Fibroblast of villous mesenchyme (primary cell): Measurements from ENCODE around the gene NEMF. TPM values are rescaled to one million over a fixed set of nuclear protein-coding genes. Genes with fewer than 3 reads are reported as not detected.
"Not testable (repeated sequence)": the region's sequence is repeated elsewhere in the genome, so short reads cannot be mapped to it uniquely, and the experiment has no call there.

Experiments used
- DNase-seq: peaks from one replicate; pipeline ENCODE4 v3.0.0-alpha.2; 2010; ENCODE audit warnings: low read depth
- H3K4me3 ChIP-seq: 2 replicates; pipeline ENCODE4 v1.5.1; 2011; ENCODE audit warnings: low read depth, mild to moderate bottlenecking, low read length
- total RNA-seq: library from RNA; depleted of rRNA; stranded (reverse); fragments of >200 nt; gene quantifications from 2 replicates; pipeline ENCODE4 v1.2.3, GENCODE V29; 2012
- TF ChIP-seq, protein P1 (sequence below): IDR thresholded peaks from 2 replicates; pipeline ENCODE4 v1.5.1; 2012; ENCODE audit warnings: low read depth, mild to moderate bottlenecking, low read length; ENCODE audit not compliant: insufficient read depth

The NEMF gene
- total RNA-seq, 1 donor, result 70.0 TPM

- DNase-seq, result peak; percentile 11
- peak overlapping the region; percentile 96 for H3K4me3 ChIP-seq
- TF ChIP-seq, protein P1, sequence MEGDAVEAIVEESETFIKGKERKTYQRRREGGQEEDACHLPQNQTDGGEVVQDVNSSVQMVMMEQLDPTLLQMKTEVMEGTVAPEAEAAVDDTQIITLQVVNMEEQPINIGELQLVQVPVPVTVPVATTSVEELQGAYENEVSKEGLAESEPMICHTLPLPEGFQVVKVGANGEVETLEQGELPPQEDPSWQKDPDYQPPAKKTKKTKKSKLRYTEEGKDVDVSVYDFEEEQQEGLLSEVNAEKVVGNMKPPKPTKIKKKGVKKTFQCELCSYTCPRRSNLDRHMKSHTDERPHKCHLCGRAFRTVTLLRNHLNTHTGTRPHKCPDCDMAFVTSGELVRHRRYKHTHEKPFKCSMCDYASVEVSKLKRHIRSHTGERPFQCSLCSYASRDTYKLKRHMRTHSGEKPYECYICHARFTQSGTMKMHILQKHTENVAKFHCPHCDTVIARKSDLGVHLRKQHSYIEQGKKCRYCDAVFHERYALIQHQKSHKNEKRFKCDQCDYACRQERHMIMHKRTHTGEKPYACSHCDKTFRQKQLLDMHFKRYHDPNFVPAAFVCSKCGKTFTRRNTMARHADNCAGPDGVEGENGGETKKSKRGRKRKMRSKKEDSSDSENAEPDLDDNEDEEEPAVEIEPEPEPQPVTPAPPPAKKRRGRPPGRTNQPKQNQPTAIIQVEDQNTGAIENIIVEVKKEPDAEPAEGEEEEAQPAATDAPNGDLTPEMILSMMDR, result no peak
Observed at GRCh38 chr14:49851813-49852212, 775 bp downstream of the NEMF start.

GRCh38 chr14:49849213-49849847 lies 3.3 kb downstream of the NEMF start:
- H3K4me3 ChIP-seq, result no peak overlapping the region
- TF ChIP-seq, protein P1, result no peak
- peak; percentile 17 for DNase-seq

DNA sequence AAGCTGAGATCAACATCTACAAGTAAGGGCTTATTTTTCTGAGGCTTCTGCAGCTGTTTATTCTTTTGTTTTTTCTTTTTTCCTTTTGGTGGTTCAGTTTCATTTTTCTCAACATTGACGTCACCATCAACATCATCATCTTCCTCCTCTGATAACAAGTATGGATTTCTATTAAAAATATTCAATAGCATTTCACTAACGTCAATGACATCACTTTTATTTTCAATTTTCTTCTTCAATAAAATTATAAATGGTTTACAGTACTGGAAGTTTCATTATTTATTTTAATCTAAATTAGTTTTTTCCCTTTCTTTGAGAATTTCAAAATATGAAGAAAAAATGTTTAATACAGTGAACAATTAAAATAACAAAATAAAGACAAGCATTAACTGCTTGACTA lies 23.9 kb downstream of the NEMF start:
- H3K4me3 ChIP-seq, result no peak overlapping the region
- TF ChIP-seq, protein P1, result no peak
- no peak for DNase-seq

DNA sequence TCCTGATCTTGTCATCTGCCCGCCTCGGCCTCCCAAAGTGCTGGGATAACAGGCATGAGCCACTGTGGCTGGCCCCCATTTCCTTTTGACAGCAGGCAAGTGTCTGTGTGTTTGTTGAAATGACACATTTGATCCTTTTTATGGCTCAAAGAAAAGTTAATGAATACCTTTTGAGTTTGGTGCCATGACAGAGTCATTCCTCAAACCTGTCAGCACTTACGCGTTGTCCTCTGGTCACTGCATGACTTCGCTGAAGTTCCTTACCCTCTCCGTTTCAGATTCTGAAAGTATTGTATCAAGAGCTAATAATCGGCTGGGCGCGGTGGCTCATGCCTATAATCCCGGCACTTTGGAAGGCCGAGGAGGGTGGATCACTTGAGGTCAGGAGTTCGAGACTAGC lies 32.4 kb downstream of the NEMF start:
- TF ChIP-seq, protein P1, result no peak
- no peak for DNase-seq
- H3K4me3 ChIP-seq, result no peak overlapping the region

DNA sequence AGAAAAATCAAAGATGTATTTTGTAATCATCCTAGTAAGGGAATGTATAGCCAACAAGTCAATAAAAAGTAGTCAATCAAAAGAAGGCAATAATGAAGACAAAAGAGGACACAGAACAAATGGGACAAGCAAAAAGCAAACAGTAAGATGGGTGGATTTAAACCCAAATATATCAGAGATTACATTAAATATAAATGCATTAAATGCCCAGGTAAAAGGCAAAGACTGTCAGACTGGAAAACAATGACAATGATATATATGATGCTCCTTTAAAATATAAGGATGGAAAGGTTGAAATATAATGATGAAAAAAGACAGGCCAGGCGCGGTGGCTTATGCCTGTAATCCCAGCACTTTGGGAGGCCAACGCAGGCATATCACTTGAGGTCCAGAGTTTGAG lies 35.7 kb downstream of the NEMF start:
- TF ChIP-seq, protein P1, result no peak
- DNase-seq, result no peak
- H3K4me3 ChIP-seq, result no peak overlapping the region

- not testable (repeated sequence) for H3K4me3 ChIP-seq, DNase-seq
Observed at GRCh38 chr14:49816118-49816517, 36.5 kb downstream of the NEMF start.

- TF ChIP-seq, protein P1, result no peak
- H3K4me3 ChIP-seq, result no peak overlapping the region
- no peak for DNase-seq
Observed at GRCh38 chr14:49808780-49809179, 43.8 kb downstream of the NEMF start.
